Measurements from ENCODE around the gene LRRC8E. TPM values are rescaled to one million over a fixed set of nuclear protein-coding genes. Genes with fewer than 3 reads are reported as not detected.

Gene LRRC8E
- total and polyA plus RNA-seq, 2 of the 8 experiments (the other 6 are each of a cell fraction or from before 2014, with no cell fraction given): 2.7 to 2.9 TPM

- no peak for FAIRE-seq
- peaks cover 0 to 14% (median 10%) of the 10 kb centered on the region in 4 experiments; a peak in 5 of 7 replicates for H3K27me3 ChIP-seq (replicated peaks in 1 of 4; ENCODE audit: control insufficient read depth in 3 of 4, extremely low read depth in 1 of 4, insufficient read depth in 3 of 4, low read length in 3 of 4)
- no peak overlapping the region for H3K9ac ChIP-seq (replicated peaks in 1 of 4; ENCODE audit: extremely low read depth in 1 of 4, low read depth in 3 of 4, low read length in 3 of 4)
- TF ChIP-seq SP2 (IDR thresholded peaks at IDR 0.05; ENCODE audit: low read length) (no peak), RNF2 (IDR thresholded peaks at IDR 0.05; ENCODE audit: borderline replicate concordance, low read depth, low read length, missing control alignments, poor library complexity, severe bottlenecking) (no peak), CTBP2 (IDR thresholded peaks at IDR 0.05; ENCODE audit: borderline replicate concordance, insufficient read depth, insufficient read length, low read length) (no peak), RXRA (IDR thresholded peaks at IDR 0.05; ENCODE audit: insufficient read depth, low read depth, low read length) (no peak), KDM1A (IDR thresholded peaks at IDR 0.05; ENCODE audit: borderline replicate concordance, low read length) (no peak), NANOG (IDR thresholded peaks at IDR 0.05; ENCODE audit: insufficient read depth, low read depth, low read length, poor library complexity, severe bottlenecking) (no peak), BRCA1 (IDR thresholded peaks at IDR 0.05; ENCODE audit: low read depth, low read length) (no peak), MAFK (IDR thresholded peaks at IDR 0.05; ENCODE audit: low read depth, low read length) (no peak), EP300 (IDR thresholded peaks at IDR 0.05; ENCODE audit: borderline replicate concordance in 1 of 2, low read depth in 2 of 2, low read length in 2 of 2) (no peak)
Measured at GRCh38 chr19:7856679-7857663, 31.3 kb upstream of the LRRC8E start.

More at GRCh38 chr19:7856679-7857663, 31.3 kb upstream of the LRRC8E start:
- Histone ChIP-seq H4K5ac (ENCODE audit: insufficient read length, low read depth, low read length) (no peak overlapping the region), H3K4me1 (replicated peaks in 1 of 4; ENCODE audit: control insufficient read depth in 3 of 4, insufficient read depth in 4 of 4, low read length in 3 of 4) (peaks cover 4 to 24% (median 17%) of the 10 kb centered on the region in 4 experiments; a peak in 6 of 7 replicates), H3K9me3 (ENCODE audit: insufficient read depth in 2 of 2, low read depth in 1 of 2, low read length in 1 of 2) (no peaks in the 10 kb centered on the region), H3K79me2 (ENCODE audit: control insufficient read depth in 1 of 2, insufficient read depth in 2 of 2, low read length in 2 of 2) (no peaks in the 10 kb centered on the region), H3K4ac (replicated peaks; ENCODE audit: insufficient read length, low read depth, low read length) (no peak overlapping the region), H3K23me2 (ENCODE audit: low read depth, low read length) (peaks cover 8% of the 10 kb centered on the region; the same call in 1 of the 2 replicates), H2BK12ac (ENCODE audit: low read depth, low read length) (peak overlapping the region; percentile 68; the same call in 1 of the 2 replicates), H2BK20ac (ENCODE audit: low read length) (no peak overlapping the region), H3K79me1 (ENCODE audit: low read depth, low read length) (no peaks in the 10 kb centered on the region), H3K23ac (ENCODE audit: insufficient read length) (no peak overlapping the region), H2AK5ac (ENCODE audit: low read depth, low read length) (no peak overlapping the region), H3K14ac (ENCODE audit: insufficient read length) (no peak overlapping the region), H3K56ac (replicated peaks; ENCODE audit: insufficient read length, low read depth, low read length) (no peak overlapping the region), H3K27ac (ENCODE audit: low read depth, low read length) (no peak overlapping the region), H4K20me1 (replicated peaks in 1 of 2; ENCODE audit: control insufficient read depth in 1 of 2, insufficient read depth in 2 of 2, low read length in 2 of 2) (peaks cover 0 to 4% of the 10 kb centered on the region in 2 experiments), H3K4me3 (ENCODE audit: extremely low read depth in 1 of 4, insufficient read depth in 2 of 4, low read depth in 3 of 4, low read length in 4 of 4) (no peak overlapping the region), H2BK120ac (replicated peaks; ENCODE audit: low read depth, low read length) (no peak overlapping the region), H3K18ac (ENCODE audit: extremely low read depth, low read length) (no peak overlapping the region), H2BK5ac (ENCODE audit: low read depth, low read length) (no peak overlapping the region), H2BK15ac (ENCODE audit: low read length) (0 out of 2 replicates have a peak overlapping the region, but pooled peaks have one; percentile 40), H3K4me2 (ENCODE audit: insufficient read depth in 1 of 2, low read depth in 2 of 2, low read length in 2 of 2) (0 out of 4 replicates have a peak overlapping the region, but pooled peaks of 1 of the 2 experiments have one; percentile 43), H4K91ac (replicated peaks; ENCODE audit: insufficient read length, low read length) (peak overlapping the region; percentile 73), H3K36me3 (ENCODE audit: control insufficient read depth in 2 of 4, insufficient read depth in 4 of 4, low read length in 3 of 4) (no peaks in the 10 kb centered on the region), H4K8ac (ENCODE audit: extremely low read depth, insufficient read depth, low read length) (peak overlapping the region; percentile 60; the same call in 1 of the 2 replicates), H2AFZ (ENCODE audit: low read length) (no peak overlapping the region)
- whole genome bisulfite sequencing, 2 experiments (ENCODE audit: extremely low coverage in 1 of 2, insufficient coverage in 1 of 2, insufficient read length in 1 of 2, insufficient replicate concordance in 2 of 2, low coverage in 1 of 2, low lambda C conversion rate in 2 of 2, missing lambda C conversion rate in 1 of 2): 84% methylated on average over 31 of the region's 38 CpGs; no CpG with 5 or more reads in 1 of the 2 experiments
- no peak for DNase-seq (ENCODE audit: low read depth in 1 of 2, low spot score in 2 of 2)
- POLR2A ChIA-PET (ENCODE audit: partially characterized antibody): interaction anchor here (0.5 to 3.1 kb wide), 15 partner anchors 10 to 290 kb away, joined by 3 to 18 read pairs (median 4); partner anchors contain the start of genes MAP2K7, SNAPC2, TIMM44 and TRAPPC5
- CTCF ChIA-PET (ENCODE audit: partially characterized antibody): interaction anchor here (0.8 to 11.2 kb wide), 20 partner anchors 8 to 502 kb away, joined by 3 to 112 read pairs (median 4); partner anchors contain the start of genes SNAPC2, TGFBR3L and TIMM44

All from H1 (cell line).